ENCODE data around the gene DUSP16.
"Not testable (repeated sequence)": the region's sequence is repeated elsewhere in the genome, so short reads cannot be mapped to it uniquely, and the experiment has no call there.

DUSP16 gene

DNA sequence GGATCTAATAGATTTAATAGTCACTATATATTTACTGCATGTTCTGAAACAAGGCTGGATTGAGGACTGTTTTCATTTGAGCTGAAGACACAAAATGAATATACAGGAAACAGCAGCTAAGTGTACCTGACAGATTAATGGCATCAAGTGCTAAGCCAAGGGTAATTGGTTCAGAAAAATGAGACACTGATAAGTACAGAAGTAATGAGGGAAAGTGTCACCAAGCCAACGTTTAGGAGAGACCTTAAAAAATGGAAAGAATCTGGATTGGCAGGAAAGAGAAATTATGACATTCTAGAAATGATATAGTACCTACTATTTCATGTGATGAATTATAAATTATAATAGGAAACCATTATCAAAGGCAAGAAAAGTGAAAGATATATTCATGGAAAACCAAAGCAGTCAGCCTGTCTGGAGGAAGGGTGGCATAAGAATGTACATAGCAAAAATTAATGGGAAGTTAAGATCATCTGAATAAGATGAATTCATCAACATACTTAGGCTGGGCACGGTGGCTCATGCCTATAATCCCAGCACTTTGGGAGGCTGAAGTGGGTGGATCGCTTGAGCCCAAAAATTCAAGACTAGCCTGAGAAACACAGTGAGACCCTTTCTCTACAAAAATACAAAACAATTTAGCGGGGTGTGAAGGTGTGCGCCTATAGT, 21.0 kb upstream of the DUSP16 start:
- DNase-seq (ENCODE audit: low read depth): no peak

- DNase-seq (ENCODE audit: low read depth): no peak
These were observed 20.2 kb upstream of the DUSP16 start for GRCh38 chr12:12582895-12583303.

GRCh38 chr12:12582193-12582881, 19.7 kb upstream of the DUSP16 start:
- no peak for DNase-seq (ENCODE audit: low read depth)

GRCh38 chr12:12580716-12581115, 18.1 kb upstream of the DUSP16 start:
- DNase-seq (ENCODE audit: low read depth): not testable (repeated sequence)

GRCh38 chr12:12577786-12578185, 15.1 kb upstream of the DUSP16 start:
- DNase-seq (ENCODE audit: low read depth): no peak

DNA sequence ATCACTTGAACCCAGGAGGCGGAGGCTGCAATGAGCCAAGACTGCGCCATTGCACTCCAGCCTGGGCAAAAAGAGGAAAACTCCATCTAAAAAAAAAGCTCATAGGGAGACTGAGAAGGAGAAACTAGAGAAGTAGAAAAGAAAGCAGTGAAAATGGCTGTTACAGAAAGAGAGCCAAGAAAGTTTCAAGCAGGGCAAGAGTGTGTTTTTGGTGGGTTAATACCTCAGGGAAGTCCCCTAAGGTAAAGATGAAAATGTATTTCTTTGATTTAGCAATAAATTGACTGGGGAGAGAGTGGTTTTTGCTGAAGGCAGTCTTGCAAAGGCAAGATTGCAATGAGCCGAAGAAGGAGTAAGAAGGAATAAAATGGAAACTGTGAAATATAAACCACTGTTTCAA, 10.0 kb upstream of the DUSP16 start:
- DNase-seq (ENCODE audit: low read depth): no peak

GRCh38 chr12:12565971-12566370, 3.3 kb upstream of the DUSP16 start:
- not testable (repeated sequence) for DNase-seq (ENCODE audit: low read depth)

GRCh38 chr12:12564911-12565310, 2.2 kb upstream of the DUSP16 start:
- no peak for DNase-seq (ENCODE audit: low read depth)

DNA sequence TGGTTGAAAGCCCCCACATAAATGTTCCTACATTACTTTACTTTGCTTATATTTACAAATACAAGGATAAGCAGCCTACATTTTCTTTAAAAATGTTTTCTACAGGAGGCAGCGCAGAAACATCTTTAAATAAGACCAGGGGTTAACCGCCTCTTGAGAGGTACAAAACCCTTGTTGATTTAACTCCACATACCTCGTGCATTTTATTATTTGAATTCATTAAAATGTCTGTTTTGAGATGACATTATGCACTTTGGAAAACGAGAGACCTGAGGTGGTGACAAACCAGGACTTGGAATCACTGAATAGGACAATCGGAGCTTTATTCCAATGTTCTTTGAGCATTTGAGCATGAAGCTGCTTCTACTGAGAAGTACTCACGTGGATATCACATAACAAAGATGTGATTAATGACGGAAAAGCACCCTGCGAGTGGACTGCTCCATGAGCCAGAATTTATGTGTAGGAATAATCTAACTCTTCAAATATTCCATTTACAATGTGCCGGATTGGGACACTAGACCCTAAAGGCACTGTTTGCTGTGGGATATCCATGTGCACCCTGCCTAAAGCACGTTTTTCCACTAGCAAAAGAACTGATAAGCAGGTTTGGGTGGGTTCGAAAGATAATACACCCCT, 746 bp upstream of the DUSP16 start:
- DNase-seq (ENCODE audit: low read depth): no peak

GRCh38 chr12:12562016-12562483, 613 bp downstream of the DUSP16 start:
- no peak for DNase-seq (ENCODE audit: low read depth)

DNA sequence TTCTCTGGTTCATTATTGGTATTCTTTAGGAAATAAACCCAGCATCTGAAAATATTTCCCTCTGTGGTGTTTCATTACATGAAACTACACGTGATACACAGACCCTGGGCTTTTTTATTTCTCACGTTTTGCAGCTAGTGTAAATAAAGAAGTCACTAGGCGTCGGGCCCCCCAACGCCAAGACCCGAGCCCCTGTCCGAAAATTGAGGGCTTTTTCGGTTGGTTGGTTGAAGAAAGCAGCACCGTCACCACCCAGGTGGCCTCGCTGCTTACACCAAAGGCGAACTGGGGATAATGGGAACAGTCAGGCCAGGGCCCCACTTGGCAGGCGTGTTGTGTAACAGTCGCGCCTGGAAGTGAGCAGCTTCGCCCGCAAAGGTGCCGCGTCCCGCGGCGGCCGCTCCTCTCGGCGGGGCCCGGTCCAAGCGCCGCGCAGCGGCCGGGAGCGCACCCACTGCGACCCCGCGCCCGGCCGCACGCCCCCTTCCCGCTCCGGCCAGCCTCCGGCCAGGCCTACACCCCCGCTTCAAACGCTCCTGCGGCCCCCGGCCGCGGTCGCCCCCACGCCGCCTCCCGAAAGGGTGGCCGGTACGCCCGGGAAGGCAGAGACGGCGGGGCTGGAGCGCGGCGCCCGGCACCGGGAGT, 1.2 kb downstream of the DUSP16 start:
- no peak for DNase-seq (ENCODE audit: low read depth)

- no peak for DNase-seq (ENCODE audit: low read depth)
These were observed 1.9 kb downstream of the DUSP16 start for GRCh38 chr12:12560587-12561370.

DNA sequence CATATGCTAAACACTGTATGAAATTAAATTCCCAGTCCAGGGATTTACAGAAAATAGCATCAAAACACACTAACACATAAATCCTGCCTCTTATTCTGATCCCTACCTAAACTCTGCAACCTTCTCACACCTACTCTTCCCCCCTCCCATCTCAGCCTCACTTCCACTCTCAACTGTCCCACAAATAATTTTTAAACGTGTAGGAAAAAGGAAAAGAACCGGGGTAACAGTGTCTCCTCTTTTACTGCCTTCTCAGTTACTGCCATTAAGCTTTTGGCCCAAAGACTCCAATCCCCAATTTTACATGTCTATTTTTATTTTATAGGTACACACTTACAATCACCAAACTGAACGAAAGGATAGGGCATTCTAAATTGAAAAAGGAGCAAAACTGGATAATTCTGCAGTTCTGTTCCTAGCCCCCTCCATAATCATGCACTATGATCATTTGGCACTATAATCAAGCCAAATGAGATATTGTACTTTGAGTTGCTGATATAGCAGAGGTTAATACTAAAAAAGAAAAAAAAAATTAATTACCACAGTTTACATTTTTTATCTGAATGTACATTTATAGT, 2.9 kb downstream of the DUSP16 start:
- DNase-seq (ENCODE audit: low read depth): no peak

GRCh38 chr12:12558291-12558690, 4.4 kb downstream of the DUSP16 start:
- DNase-seq (ENCODE audit: low read depth): no peak

DNA sequence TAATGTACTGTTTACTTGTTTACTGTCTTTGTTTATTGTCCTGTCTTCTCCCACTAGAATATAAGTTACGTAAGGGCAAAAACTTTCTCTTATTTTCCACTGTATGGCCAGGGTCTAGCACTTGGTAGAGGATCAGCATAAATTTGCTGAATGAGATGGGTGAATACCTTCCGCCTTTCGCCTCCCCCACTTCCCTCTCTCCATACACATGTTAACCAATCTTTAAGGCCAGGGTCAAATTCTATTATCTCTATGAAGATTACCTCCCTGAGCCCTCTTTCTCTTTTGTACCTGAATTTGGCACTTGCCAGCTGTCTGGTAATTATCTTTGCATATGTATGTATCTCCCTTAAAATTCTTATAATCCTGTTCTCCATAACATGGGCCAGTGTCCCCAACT, 4.9 kb downstream of the DUSP16 start:
- DNase-seq (ENCODE audit: low read depth): no peak

DNA sequence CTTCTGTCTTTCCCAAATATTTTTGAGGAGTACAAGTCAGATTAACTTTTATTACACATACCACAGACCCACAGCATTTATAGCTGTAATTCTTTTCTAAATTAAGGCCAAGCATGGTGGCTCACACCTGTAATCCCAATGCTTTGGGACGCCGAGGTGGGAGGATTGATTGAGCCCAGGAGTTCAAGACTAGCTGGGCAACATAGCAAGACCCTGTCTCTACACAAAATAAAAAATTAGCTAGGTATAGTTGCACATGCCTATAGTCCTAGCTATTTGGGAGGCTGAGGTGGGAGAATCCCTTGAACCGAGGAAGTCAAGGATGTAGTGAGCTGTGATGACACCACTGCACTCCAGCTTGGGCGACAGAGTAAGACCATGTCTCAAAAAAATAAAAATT, 7.0 kb downstream of the DUSP16 start:
- DNase-seq (ENCODE audit: low read depth): no peak

- no peak for DNase-seq (ENCODE audit: low read depth)
These were observed 9.4 kb downstream of the DUSP16 start for GRCh38 chr12:12553208-12553785.

DNA sequence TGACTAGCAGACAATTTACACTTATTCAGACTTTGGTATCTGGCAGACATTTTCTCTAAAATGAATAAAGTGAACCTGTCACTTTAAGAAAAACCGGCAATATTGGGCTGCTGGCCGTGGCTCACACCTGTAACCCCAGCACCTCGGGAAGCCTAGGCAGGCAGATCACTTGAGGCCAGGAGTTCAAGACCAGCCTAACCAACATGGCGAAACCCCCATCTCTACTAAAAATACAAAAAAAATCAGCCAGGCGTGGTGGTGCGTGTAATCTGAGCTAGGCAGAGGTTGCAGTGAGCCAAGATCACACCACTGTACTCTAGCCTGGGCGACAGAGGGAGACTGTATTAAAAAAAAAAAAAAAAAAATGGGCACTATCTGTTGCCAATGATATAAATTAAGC, 11.5 kb downstream of the DUSP16 start:
- DNase-seq (ENCODE audit: low read depth): no peak

DNA sequence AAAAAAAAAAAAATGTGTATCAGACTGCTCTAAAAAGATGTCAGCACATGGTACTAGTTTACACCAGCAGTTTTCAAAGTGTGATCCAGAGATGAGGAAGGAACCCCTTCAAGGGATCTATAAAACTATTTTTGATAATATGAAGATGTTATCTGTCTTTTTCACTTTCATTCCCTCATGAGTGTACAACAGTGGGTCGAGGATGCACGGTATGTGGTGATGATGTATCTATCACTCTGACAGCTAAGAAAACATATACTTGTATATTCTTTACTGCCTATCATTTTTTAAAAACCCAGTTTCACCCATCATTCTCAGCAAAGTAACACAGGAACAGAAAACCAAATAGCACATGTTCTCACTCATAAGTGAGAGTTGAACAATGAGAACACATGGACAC, 12.4 kb downstream of the DUSP16 start:
- DNase-seq (ENCODE audit: low read depth): no peak

DNA sequence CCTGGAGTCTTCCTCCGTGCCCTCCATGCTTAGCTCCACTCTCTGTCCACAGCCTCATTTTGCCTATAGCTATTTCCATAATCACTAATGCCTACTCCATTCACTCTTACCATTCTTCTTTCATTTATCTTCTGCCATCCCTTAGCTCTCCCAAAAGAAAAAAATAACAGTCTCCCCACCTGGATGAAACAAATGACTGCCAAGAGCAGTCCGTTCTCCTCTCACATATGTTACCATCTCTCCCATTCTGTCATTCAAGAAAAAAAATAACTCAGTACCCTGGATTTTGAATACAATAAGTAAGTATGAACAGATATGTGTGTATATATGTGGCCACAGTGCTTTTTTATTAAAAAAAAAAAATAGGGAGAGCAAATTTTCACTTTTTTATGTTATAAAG, 13.2 kb downstream of the DUSP16 start:
- DNase-seq (ENCODE audit: low read depth): no peak

GRCh38 chr12:12548713-12549112, 13.9 kb downstream of the DUSP16 start:
- DNase-seq (ENCODE audit: low read depth): no peak

Data from stimulated activated CD8-positive, alpha-beta memory T cell treated with anti-CD3 and anti-CD28 coated beads, Interleukin-15, amount 100 ng/mL, for 24 hours (primary cell).